Breast epithelium (tissue), 4 donors: Measurements from ENCODE around the gene PNPLA7. TPM values are rescaled to one million over a fixed set of nuclear protein-coding genes. Genes with fewer than 3 reads are reported as not detected.

Experiments
- DNase-seq, 2 donors: peaks; one replicate each; pipeline ENCODE4 v3.0.0-alpha.2; 2019; ENCODE audit warnings: low spot score in 2 of 2
- H3K27ac ChIP-seq, 2 donors: fragments of 200-600 bp; sonication (generic) in 1 of 2; one replicate each; pipeline ENCODE4 v1.5.1; 2016 to 2019; ENCODE audit warnings: mild to moderate bottlenecking in 1 of 2
- H3K27me3 ChIP-seq, 2 donors: fragments of 200-600 bp; sonication (generic) in 1 of 2; one replicate each; pipeline versions ENCODE4 v1.5.1 to v1.6.0; 2017 to 2019; ENCODE audit warnings: control low read depth in 1 of 2, mild to moderate bottlenecking in 1 of 2
- H3K36me3 ChIP-seq: fragments of 200-600 bp; one replicate; pipeline ENCODE4 v1.5.1; 2019
- H3K4me1 ChIP-seq, 2 donors: fragments of 200-600 bp; sonication (generic); one replicate each; pipeline ENCODE4 v1.5.1; 2016 to 2019; ENCODE audit warnings: control low read depth in 1 of 2
- H3K4me3 ChIP-seq, 3 donors: fragments of 200-600 bp; sonication (generic); 1 replicate in 2 of 3; 2 replicates in 1 of 3; pipeline ENCODE4 v1.5.1; 2016 to 2019; ENCODE audit warnings: mild to moderate bottlenecking in 3 of 3, moderate library complexity in 2 of 3
- H3K9me3 ChIP-seq, 2 donors: fragments of 200-600 bp; sonication (generic) in 1 of 2; one replicate each; pipeline ENCODE4 v1.5.1; 2016 to 2019; ENCODE audit warnings: control low read depth in 1 of 2
- POLR2A ChIP-seq: fragments of 450-650 bp; IDR thresholded peaks from one replicate; pipeline ENCODE4 v1.6.1; 2016; ENCODE audit warnings: antibody characterized with exemption, mild to moderate bottlenecking, moderate library complexity
- POLR2AphosphoS5 ChIP-seq, 3 donors: sonication (generic); formaldehyde crosslinking; IDR thresholded peaks; one replicate each; pipeline ENCODE4 v1.6.1; 2017; ENCODE audit warnings: antibody characterized with exemption in 3 of 3
- intact Hi-C: fragments of 100-400 bp; cut with DNase I; formaldehyde crosslinking; loops from one replicate; pipeline ENCODE4 v1.15.1; 2023; ENCODE audit warnings: low total_unique reads
- total RNA-seq, 3 donors: library from RNA; depleted of rRNA; stranded (reverse); fragments of >200 nt; gene quantifications; one replicate each; pipeline ENCODE4 v1.1.0, GENCODE V29; 2016
- TF ChIP-seq, protein P1 (sequence below), 3 donors: fragments of 450-650 bp; IDR thresholded peaks; one replicate each; pipeline ENCODE4 v1.5.1; 2016 to 2017; ENCODE audit warnings: antibody characterized with exemption in 3 of 3, mild to moderate bottlenecking in 3 of 3, moderate library complexity in 3 of 3

The PNPLA7 gene
- total RNA-seq, 3 donors from 2014 or later: 17.3 to 18.7 (median 17.7) TPM

- TF ChIP-seq, protein P1, sequence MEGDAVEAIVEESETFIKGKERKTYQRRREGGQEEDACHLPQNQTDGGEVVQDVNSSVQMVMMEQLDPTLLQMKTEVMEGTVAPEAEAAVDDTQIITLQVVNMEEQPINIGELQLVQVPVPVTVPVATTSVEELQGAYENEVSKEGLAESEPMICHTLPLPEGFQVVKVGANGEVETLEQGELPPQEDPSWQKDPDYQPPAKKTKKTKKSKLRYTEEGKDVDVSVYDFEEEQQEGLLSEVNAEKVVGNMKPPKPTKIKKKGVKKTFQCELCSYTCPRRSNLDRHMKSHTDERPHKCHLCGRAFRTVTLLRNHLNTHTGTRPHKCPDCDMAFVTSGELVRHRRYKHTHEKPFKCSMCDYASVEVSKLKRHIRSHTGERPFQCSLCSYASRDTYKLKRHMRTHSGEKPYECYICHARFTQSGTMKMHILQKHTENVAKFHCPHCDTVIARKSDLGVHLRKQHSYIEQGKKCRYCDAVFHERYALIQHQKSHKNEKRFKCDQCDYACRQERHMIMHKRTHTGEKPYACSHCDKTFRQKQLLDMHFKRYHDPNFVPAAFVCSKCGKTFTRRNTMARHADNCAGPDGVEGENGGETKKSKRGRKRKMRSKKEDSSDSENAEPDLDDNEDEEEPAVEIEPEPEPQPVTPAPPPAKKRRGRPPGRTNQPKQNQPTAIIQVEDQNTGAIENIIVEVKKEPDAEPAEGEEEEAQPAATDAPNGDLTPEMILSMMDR (IDR thresholded peaks at IDR 0.05): no peak
- TF ChIP-seq POLR2A (no peak), POLR2AphosphoS5 (IDR thresholded peaks at IDR 0.05) (no peak)
- no peak for DNase-seq
- Histone ChIP-seq H3K4me1 (no peaks in the 10 kb centered on the region), H3K4me3 (no peak overlapping the region), H3K9me3 (no peaks in the 10 kb centered on the region), H3K36me3 (no peaks in the 10 kb centered on the region), H3K27ac (no peak overlapping the region), H3K27me3 (no peaks in the 10 kb centered on the region)
- intact Hi-C loops: no loop called here
These were observed 85.0 kb downstream of the PNPLA7 start for GRCh38 chr9:137465000-137465719.

DNA sequence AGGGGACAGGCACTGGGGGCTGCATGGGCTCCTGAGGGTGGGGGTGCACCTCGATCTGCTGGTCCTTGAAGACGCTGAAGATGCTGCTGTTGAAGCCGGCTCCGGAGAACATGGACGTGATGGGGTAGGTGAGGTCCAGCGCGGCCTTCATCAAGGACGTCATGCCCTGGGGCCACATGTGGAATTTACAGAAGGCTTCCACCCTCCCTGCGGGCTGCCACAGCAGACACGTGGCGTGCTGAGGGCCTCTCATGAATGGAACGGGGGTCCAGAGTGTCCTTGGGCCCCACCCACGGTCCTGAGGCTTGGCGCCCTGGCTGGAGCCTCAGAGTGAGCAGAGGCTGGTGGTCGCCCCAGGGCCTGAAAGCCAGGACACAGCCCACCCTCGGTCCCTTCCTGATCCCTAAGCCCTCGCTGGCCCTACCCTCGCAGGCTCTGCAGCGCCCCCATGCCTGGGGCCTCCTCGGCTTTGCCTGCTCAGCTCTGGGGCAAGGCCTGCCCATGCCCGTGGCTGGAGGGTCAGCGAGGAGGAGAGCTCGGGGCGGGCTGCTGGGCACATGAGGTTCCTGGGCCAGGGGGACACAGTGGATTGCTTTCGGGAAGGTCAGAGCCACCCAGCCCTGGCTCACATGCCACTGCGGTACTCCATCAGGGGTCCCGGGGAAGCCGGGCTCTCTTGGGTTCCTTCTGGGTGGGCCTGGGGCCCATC lies 85.8 kb downstream of the PNPLA7 start:
- no peak overlapping the region for H3K4me3 ChIP-seq
- no peaks in the 10 kb centered on the region for H3K27me3 ChIP-seq
- DNase-seq: no peak
- no peak for TF ChIP-seq POLR2AphosphoS5 (IDR thresholded peaks at IDR 0.05)
- no peak for TF ChIP-seq POLR2A
- TF ChIP-seq, protein P1 (IDR thresholded peaks at IDR 0.05): no peak
- no peaks in the 10 kb centered on the region for H3K9me3 ChIP-seq
- no peak overlapping the region for H3K27ac ChIP-seq
- H3K36me3 ChIP-seq: no peaks in the 10 kb centered on the region
- intact Hi-C loops: no loop called here
- H3K4me1 ChIP-seq: no peaks in the 10 kb centered on the region

DNA sequence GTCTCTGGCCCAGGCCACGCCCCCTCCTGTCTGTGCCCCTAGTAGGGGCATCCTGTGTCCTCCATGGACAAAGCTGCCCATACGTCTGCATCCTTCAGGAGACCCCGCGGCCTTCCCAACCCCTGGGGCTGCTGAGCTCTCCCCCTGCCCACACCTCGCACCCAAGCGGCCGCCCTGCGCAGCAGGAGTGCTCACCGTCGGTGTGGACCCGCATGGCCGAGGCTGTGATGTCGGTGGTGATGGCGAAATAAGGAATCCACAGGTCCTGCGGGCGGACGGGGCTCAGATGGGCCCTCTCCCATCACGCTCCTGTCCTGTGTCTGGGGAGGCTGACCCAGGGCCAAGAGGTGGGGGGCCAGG lies 86.3 kb downstream of the PNPLA7 start:
- no peaks in the 10 kb centered on the region for H3K27me3 ChIP-seq
- no peaks in the 10 kb centered on the region for H3K4me1 ChIP-seq
- H3K36me3 ChIP-seq: no peaks in the 10 kb centered on the region
- H3K9me3 ChIP-seq: no peaks in the 10 kb centered on the region
- no peak for DNase-seq
- no peak overlapping the region for H3K27ac ChIP-seq
- H3K4me3 ChIP-seq: no peak overlapping the region
- TF ChIP-seq, protein P1 (IDR thresholded peaks at IDR 0.05): no peak
- TF ChIP-seq POLR2AphosphoS5 (IDR thresholded peaks at IDR 0.05) (no peak), POLR2A (no peak)
- intact Hi-C loops: no loop called here

DNA sequence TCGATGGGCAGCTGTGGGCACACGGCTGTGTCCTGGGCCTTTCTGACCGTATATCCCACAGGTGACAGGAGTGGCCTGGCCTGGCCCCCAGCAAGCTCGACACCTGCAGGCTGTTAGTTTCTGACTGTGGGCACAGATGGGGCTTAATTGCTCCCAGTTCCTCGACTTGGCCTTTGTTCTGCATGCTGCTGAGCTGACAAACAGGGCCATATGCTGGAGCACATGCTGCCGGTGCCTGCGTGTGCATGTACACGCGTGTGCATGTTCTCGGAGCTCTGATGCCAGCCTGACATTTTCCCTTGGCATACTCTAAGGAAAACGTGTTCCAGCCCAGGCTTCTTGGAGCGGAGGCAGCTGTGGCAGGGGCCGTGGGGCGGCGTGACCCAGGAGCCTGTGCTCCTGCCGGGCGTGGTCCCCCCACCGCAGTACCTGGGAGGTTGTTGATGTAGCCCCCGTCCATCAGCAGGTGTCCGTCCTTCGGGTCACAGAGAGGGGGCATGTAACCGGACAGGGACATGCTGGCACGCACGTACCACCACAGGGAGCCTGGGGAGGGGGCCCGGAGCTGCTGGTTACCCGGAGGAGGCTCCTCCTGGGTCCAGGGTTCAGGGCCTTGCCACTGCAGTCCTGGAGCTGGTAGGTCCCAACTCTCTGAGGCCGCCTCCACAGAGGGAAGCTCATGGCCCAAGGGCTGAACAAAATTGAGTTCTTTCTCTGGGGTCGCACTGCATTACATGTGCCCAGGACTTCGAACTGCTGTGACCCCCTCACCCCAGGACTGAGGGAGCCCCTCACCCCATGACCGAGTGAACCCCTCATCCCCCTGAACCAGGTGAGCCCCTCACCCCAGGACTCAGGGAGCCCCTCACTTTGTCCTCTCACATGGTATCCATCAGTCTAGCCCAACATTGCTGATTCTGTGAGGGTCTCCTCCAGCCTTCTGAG lies 86.9 kb downstream of the PNPLA7 start:
- no peaks in the 10 kb centered on the region for H3K9me3 ChIP-seq
- TF ChIP-seq POLR2AphosphoS5 (IDR thresholded peaks at IDR 0.05) (no peak), POLR2A (no peak)
- TF ChIP-seq, protein P1 (IDR thresholded peaks at IDR 0.05): no peak
- H3K27me3 ChIP-seq: no peaks in the 10 kb centered on the region
- no peak for DNase-seq
- intact Hi-C loops: no loop called here
- no peak overlapping the region for H3K27ac ChIP-seq
- no peak overlapping the region for H3K4me3 ChIP-seq
- no peaks in the 10 kb centered on the region for H3K36me3 ChIP-seq
- no peaks in the 10 kb centered on the region for H3K4me1 ChIP-seq
